Activated B cell treated with CpG ODN at 0.5 μM for 24 hours (primary cell): ENCODE data around the gene MYH11. TPM values are rescaled to one million over a fixed set of nuclear protein-coding genes. Genes with fewer than 3 reads are reported as not detected.

Experiments used
- ATAC-seq: fragments of 200-7000 bp; cut with Tn5 transposase; one replicate; pipeline ENCODE4 v1.10.0; 2021; ENCODE audit warnings: low read depth, mild to moderate bottlenecking, moderate library complexity
- CTCF ChIA-PET: fragments of 350-600 bp; sonication (Branson Sonifier 250); formaldehyde crosslinking; loops from one replicate; lab custom pipeline; 2021; ENCODE audit warnings: antibody characterized with exemption; lab: Charles Lee
- POLR2A ChIA-PET: fragments of 350-600 bp; sonication (Branson Sonifier 250); formaldehyde crosslinking; loops from one replicate; lab custom pipeline; 2021; ENCODE audit warnings: antibody characterized with exemption; lab: Charles Lee
- DNase-seq: peaks from one replicate; pipeline ENCODE4 v3.0.0; 2022
- H3K27ac Mint-ChIP-seq: one replicate; pipeline ENCODE4 v1.8.0; 2020; ENCODE audit warnings: mixed read lengths
- H3K27me3 Mint-ChIP-seq: one replicate; pipeline ENCODE4 v1.8.0; 2021; ENCODE audit warnings: mixed read lengths
- H3K36me3 Mint-ChIP-seq: one replicate; pipeline ENCODE4 v1.8.0; 2021; ENCODE audit warnings: low read depth, mixed read lengths
- H3K4me1 Mint-ChIP-seq: one replicate; pipeline ENCODE4 v1.8.0; 2021; ENCODE audit warnings: mixed read lengths
- H3K4me3 Mint-ChIP-seq: one replicate; pipeline ENCODE4 v1.8.0; 2020; ENCODE audit warnings: mild to moderate bottlenecking, mixed read lengths
- H3K9me3 Mint-ChIP-seq: one replicate; pipeline ENCODE4 v1.8.0; 2020; ENCODE audit warnings: mixed read lengths
- intact Hi-C: fragments of 100-400 bp; cut with micrococcal nuclease; formaldehyde crosslinking; loops from one replicate; pipeline ENCODE4 v1.15.1; 2024
- total RNA-seq: library from RNA; stranded (reverse); gene quantifications from 2 replicates; pipeline ENCODE4 v1.2.3, GENCODE V29; 2022
- TF ChIP-seq, protein P1 (sequence below): fragments of 200-600 bp; IDR thresholded peaks from one replicate; pipeline ENCODE4 v1.8.0; 2022; ENCODE audit warnings: antibody characterized with exemption, mild to moderate bottlenecking

MYH11 gene
- total RNA-seq, 1 donor from 2014 or later, result 0.58 TPM

DNA sequence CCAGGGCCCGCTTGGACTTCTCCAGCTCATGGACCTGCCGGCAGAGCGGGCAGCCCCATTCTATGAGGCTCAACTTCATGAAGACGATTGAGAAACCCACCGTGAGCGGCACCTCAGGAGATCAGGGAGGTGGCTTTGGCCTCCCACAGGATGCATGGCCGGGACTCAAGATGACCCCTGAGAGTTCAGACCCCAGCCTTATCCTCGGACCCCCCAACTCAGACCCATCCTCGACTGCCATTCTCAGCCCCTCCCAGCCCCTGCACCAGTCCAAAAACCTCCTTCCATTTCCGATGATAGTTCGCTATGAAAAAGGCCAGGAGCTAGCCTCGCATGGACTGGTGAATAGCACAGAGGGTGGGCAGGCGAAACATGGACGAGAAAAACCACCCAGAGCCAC is 135.8 kb downstream of the MYH11 start:
- ChIA-PET POLR2A (no interaction called here), CTCF (no interaction called here)
- DNase-seq, result no peak
- no peak for ATAC-seq
- intact Hi-C loops, result no loop called here
- no peak overlapping the region for H3K4me3 Mint-ChIP-seq
- H3K36me3 Mint-ChIP-seq, result peaks cover 80% of the 10 kb centered on the region
- no peak overlapping the region for H3K27ac Mint-ChIP-seq
- H3K4me1 Mint-ChIP-seq, result no peaks in the 10 kb centered on the region
- peaks cover 1% of the 10 kb centered on the region for H3K9me3 Mint-ChIP-seq
- TF ChIP-seq, protein P1, sequence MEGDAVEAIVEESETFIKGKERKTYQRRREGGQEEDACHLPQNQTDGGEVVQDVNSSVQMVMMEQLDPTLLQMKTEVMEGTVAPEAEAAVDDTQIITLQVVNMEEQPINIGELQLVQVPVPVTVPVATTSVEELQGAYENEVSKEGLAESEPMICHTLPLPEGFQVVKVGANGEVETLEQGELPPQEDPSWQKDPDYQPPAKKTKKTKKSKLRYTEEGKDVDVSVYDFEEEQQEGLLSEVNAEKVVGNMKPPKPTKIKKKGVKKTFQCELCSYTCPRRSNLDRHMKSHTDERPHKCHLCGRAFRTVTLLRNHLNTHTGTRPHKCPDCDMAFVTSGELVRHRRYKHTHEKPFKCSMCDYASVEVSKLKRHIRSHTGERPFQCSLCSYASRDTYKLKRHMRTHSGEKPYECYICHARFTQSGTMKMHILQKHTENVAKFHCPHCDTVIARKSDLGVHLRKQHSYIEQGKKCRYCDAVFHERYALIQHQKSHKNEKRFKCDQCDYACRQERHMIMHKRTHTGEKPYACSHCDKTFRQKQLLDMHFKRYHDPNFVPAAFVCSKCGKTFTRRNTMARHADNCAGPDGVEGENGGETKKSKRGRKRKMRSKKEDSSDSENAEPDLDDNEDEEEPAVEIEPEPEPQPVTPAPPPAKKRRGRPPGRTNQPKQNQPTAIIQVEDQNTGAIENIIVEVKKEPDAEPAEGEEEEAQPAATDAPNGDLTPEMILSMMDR, result no peak
- H3K27me3 Mint-ChIP-seq, result no peaks in the 10 kb centered on the region

DNA sequence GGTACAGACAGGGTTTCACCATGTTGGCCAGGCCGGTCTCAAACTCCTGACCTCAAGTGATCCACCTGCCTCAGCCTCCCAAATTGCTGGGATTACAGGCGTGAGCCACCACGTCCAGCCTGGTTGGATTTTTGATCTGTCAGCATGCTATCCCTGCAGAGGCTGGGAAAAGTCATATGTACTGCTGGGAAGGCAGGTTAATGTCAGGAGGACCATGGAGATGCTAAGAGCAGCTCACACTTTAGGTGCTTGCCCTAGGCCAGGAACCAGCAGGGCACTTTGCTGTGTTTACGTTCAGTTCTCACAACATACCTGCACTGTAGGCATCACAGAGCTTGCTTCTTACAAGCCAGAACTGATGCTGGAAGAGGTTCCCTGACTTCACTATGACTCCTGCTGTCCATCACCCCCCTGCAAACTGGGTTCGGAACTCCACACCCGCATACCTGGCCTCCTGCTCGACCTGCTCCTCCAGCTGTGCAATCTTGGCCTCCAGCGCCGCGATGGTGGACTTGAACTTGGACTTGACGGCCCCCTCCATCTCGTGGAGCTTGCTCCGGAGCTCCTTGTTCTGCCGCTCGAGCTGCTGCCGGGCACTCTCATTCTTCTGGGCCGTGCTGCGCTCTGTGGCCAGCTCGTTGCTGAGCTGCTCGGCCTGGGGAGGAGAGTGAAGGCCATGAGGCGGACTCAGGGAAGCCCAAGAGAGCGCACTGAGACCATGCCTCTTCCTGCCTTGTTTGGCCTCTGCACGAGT is 140.0 kb downstream of the MYH11 start:
- intact Hi-C loops, result no loop called here
- no peak for ATAC-seq
- ChIA-PET POLR2A (no interaction called here), CTCF (interaction anchor here (0.8 kb wide), 1 partner anchor 12 kb away, joined by 3 read pairs; no protein-coding TSS in a partner anchor)
- DNase-seq, result no peak
- Mint-ChIP-seq H3K27ac (no peak overlapping the region), H3K4me3 (no peak overlapping the region), H3K27me3 (no peaks in the 10 kb centered on the region), H3K4me1 (peaks cover 3% of the 10 kb centered on the region), H3K9me3 (no peaks in the 10 kb centered on the region), H3K36me3 (peaks cover 82% of the 10 kb centered on the region)
- TF ChIP-seq, protein P1, result no peak

DNA sequence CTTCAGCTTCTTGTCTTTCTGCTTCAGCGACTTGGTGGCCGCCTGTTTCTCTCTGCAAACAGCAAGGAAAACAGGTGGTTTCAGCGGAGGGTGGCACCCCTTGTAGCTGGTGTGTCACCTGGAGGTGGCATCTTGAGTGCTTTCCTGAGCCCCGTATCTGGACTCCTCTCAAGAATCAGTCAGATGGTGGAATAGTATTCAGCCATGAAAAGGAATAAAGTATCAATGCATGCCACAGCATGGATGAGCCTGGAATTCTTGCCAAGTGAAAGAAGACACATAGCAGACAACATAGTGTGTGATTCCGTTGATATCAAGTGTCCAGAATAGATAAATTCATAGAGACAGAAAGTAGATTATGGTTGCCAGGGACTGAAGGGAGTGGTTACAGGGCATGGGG is 141.6 kb downstream of the MYH11 start:
- POLR2A ChIA-PET, result no interaction called here
- CTCF ChIA-PET, result no interaction called here
- Mint-ChIP-seq H3K4me1 (peaks cover 3% of the 10 kb centered on the region), H3K36me3 (peaks cover 73% of the 10 kb centered on the region), H3K27ac (no peak overlapping the region), H3K27me3 (no peaks in the 10 kb centered on the region), H3K9me3 (no peaks in the 10 kb centered on the region), H3K4me3 (no peak overlapping the region)
- TF ChIP-seq, protein P1, result no peak
- DNase-seq (no peak), ATAC-seq (no peak)
- intact Hi-C loops, result no loop called here

DNA sequence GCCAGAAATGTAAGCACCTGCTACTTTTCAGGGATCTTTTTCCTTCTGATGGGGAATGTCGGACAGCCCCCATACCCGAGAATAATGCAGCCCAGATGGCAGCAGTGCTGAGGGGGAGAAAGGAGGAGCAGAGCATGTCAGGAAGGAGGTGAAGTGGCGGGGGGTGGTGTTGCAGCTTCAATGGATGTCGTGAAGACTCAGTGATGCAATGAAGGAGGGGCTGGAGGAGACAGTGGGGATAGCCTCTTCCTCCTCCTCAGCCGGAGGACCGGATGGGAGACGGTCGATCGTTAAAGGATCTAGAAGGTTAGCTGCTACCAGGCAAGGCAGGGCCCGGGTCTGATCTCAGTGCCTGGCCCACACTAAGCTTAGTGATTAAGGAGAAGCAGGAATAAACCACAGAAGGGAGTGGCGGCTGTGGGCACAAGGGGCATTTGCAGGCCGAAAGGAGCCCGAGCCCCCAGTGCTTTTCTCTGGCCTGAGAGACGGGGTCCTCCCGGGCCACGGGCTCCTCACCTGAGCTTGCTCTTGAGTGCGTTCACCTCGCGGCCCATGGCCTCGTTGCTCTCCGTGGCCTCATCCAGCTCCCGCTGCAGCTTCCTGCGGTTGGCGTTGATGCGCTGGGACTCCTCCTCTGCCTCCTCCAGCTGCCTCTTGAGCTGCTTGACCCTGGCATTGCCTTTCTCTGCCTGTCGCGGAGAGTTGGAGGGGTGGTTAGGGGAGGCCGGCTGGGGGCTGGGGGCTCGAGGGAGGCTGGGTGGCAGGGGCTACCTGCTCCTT is 142.2 kb downstream of the MYH11 start:
- no peaks in the 10 kb centered on the region for H3K9me3 Mint-ChIP-seq
- POLR2A ChIA-PET, result no interaction called here
- peaks cover 72% of the 10 kb centered on the region for H3K36me3 Mint-ChIP-seq
- H3K4me1 Mint-ChIP-seq, result peaks cover 3% of the 10 kb centered on the region
- intact Hi-C loops, result no loop called here
- no peak for DNase-seq
- ATAC-seq, result no peak
- TF ChIP-seq, protein P1, result no peak
- no peaks in the 10 kb centered on the region for H3K27me3 Mint-ChIP-seq
- H3K4me3 Mint-ChIP-seq, result no peak overlapping the region
- CTCF ChIA-PET, result no interaction called here
- H3K27ac Mint-ChIP-seq, result peak overlapping the region; percentile 46

DNA sequence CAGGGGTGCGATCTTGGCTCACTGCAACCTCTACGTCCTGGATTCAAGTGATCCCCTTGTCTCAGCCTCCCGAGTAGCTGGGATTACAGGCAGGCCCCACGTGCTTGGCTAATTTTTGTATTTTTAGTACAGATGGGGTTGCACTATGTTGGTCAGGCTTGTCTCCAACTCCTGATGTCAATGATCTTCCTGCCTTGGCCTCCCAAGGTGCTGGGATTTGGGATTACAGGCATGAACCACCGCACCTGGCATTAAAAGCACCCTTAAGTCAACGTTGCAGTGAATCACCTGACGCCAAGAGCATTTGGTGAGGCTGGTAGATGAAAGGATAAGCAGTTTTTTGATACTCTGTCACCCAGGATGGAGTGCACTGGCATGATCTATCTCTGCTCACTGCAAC is 147.8 kb downstream of the MYH11 start:
- H3K27ac Mint-ChIP-seq, result no peak overlapping the region
- intact Hi-C loops, result no loop called here
- peaks cover 8% of the 10 kb centered on the region for H3K4me1 Mint-ChIP-seq
- H3K27me3 Mint-ChIP-seq, result no peaks in the 10 kb centered on the region
- TF ChIP-seq, protein P1, result no peak
- H3K36me3 Mint-ChIP-seq, result peaks cover 72% of the 10 kb centered on the region
- DNase-seq, result no peak
- no peak for ATAC-seq
- ChIA-PET CTCF (interaction anchor here (0.9 kb wide), 1 partner anchor 11 kb away, joined by 3 read pairs; no protein-coding TSS in a partner anchor), POLR2A (no interaction called here)
- H3K4me3 Mint-ChIP-seq, result no peak overlapping the region
- H3K9me3 Mint-ChIP-seq, result no peaks in the 10 kb centered on the region
